Right lobe of liver (tissue), 6 donors: Measurements from ENCODE around the gene ZSCAN1. TPM values are rescaled to one million over a fixed set of nuclear protein-coding genes. Genes with fewer than 3 reads are reported as not detected.

Experiments used
- ATAC-seq, 4 donors: fragments of 200-7000 bp; cut with Tn5 transposase; one replicate each; pipeline ENCODE4 v1.9.1; 2020; ENCODE audit warnings: mild to moderate bottlenecking in 4 of 4, moderate library complexity in 4 of 4
- DNase-seq, 3 donors: peaks; one replicate each; pipeline ENCODE4 v3.0.0-alpha.2; 2020
- H3K27ac ChIP-seq, 3 donors: fragments of 200-600 bp; one replicate each; pipeline ENCODE4 v1.8.0; 2022
- H3K27me3 ChIP-seq, 2 donors: fragments of 200-600 bp; one replicate each; pipeline ENCODE4 v1.8.0; 2022
- H3K36me3 ChIP-seq, 4 donors: fragments of 200-600 bp; sonication (generic) in 1 of 4; one replicate each; pipeline versions ENCODE4 v1.5.1 to v1.8.0; 2017 to 2022; ENCODE audit warnings: control low read depth in 1 of 4
- H3K4me1 ChIP-seq, 4 donors: fragments of 200-600 bp; sonication (generic) in 1 of 4; one replicate each; pipeline versions ENCODE4 v1.5.1 to v1.8.0; 2017 to 2022; ENCODE audit warnings: control low read depth in 1 of 4
- H3K4me3 ChIP-seq, 3 donors: fragments of 200-600 bp; one replicate each; pipeline ENCODE4 v1.8.0; 2022
- H3K9me3 ChIP-seq, 4 donors: fragments of 200-600 bp; sonication (generic) in 1 of 4; one replicate each; pipeline versions ENCODE4 v1.5.1 to v1.8.0; 2017 to 2022; ENCODE audit warnings: control low read depth in 1 of 4
- CTCF ChIP-seq, 4 donors: fragments of 200-600 bp in 3 of 4; fragments of 450-650 bp in 1 of 4; IDR thresholded peaks; one replicate each; pipeline versions ENCODE4 v1.5.1 to v1.8.0; 2016 to 2022; ENCODE audit warnings: antibody characterized with exemption in 4 of 4, mild to moderate bottlenecking in 2 of 4
- POLR2A ChIP-seq: fragments of 450-650 bp; IDR thresholded peaks from one replicate; pipeline ENCODE4 v1.6.1; 2017; ENCODE audit warnings: antibody characterized with exemption, mild to moderate bottlenecking
- WGBS: methylation state at CpG from one replicate; pipeline ENCODE4 v1.1.6; 2018; ENCODE audit warnings: low coverage, low lambda C conversion rate; ENCODE audit not compliant: insufficient coverage; ENCODE audit errors: missing lambda C conversion rate; 5-methylcytosine and 5-hydroxymethylcytosine counted together
- intact Hi-C, 2 donors: fragments of 100-400 bp; cut with DNase I; formaldehyde crosslinking; loops; one replicate each; pipeline versions ENCODE4 v1.11.2 to v1.14.1; 2022
- total RNA-seq, 6 experiments: library from RNA; depleted of rRNA in 2 of 6; stranded (reverse); fragments of >200 nt in 2 of 6; fragmentation: NEBNext Ultra II Directional in 3 of 6; extraction: Animal tissue kit (Norgen Biotek cat#: 25700) in 3 of 6; gene quantifications; one replicate each; pipeline versions ENCODE4 v1.1.0 to v1.2.4, GENCODE V29; 2016 to 2023
- donor health status: DM: no; HTN: yes; CAD: no.
- donor health status: DM: no; HTN: no; CAD: no.
- donor health status: DM: no; HTN: no; CAD: no.
- donor health status: DM: no; HTN: yes; CAD: no.
- donor health status: DM: no; HTN: yes; CAD: no.

ZSCAN1 gene
- total RNA-seq, 6 experiments from 2014 or later = not detected

DNA sequence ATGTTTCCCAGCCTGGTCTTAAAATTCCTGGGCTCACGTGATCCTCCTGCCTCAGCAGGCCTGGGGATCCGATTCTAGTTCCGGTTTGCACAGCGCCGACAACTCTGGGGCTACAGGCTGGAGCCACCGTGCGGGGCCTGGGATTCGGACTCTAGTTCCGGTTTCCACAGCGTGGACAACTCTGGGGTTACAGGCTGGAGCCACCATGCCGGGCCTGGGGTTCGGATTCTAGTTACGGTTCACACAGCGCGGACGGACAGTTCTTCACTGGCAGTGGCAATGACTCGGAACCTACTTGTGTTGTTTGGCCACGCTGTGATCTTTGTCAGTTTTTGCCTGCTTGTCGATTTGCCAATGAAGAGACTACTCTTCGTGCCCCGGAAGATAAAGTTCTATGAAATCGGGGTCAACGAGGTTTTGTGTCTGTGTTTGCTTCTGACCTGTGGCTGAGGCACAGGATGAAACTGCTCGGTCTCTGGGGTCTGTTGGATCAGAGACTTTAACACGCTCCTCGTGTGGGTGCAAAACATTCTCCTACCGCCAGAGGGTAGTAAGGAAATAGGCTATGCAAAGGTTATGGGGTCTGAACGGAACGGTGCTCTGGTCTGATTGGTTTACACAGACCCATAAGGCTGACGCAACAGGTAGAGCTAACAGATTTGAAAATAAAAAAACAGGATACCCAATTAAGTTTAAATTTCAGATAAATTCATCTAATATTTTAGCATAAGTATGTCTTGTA lies 12.1 kb upstream of the ZSCAN1 start:
- Histone ChIP-seq H3K27ac (no peak overlapping the region), H3K4me3 (no peak overlapping the region), H3K36me3 (no peaks in the 10 kb centered on the region), H3K9me3 (no peaks in the 10 kb centered on the region), H3K27me3 (no peaks in the 10 kb centered on the region), H3K4me1 (no peaks in the 10 kb centered on the region)
- intact Hi-C loops = loop anchor here in 1 of 2 donors (5.0 kb wide), 1 partner anchor 136 kb away; no protein-coding TSS in a partner anchor
- ATAC-seq (peak; percentile 75 to 81 (median 78)), DNase-seq (no peak)
- 8% methylated on average over 14 of the region's 30 CpGs for WGBS
- TF ChIP-seq POLR2A = no peak
- TF ChIP-seq CTCF (IDR thresholded peaks at IDR 0.05) = peak; percentile 37 to 47 (median 40)

- WGBS = 48% methylated on average over 4 of the region's 4 CpGs
- ATAC-seq (no peak), DNase-seq (no peak)
- intact Hi-C loops = loop anchor here in 1 of 2 donors (5.0 kb wide), 1 partner anchor 135 kb away; no protein-coding TSS in a partner anchor
- no peaks in the 10 kb centered on the region for H3K36me3 ChIP-seq
- H3K4me1 ChIP-seq = no peaks in the 10 kb centered on the region
- no peaks in the 10 kb centered on the region for H3K27me3 ChIP-seq
- H3K4me3 ChIP-seq = no peak overlapping the region
- no peak for TF ChIP-seq CTCF (IDR thresholded peaks at IDR 0.05)
- no peak for TF ChIP-seq POLR2A
- H3K27ac ChIP-seq = no peak overlapping the region
- H3K9me3 ChIP-seq = no peaks in the 10 kb centered on the region
Measured at GRCh38 chr19:58022283-58022660, 11.6 kb upstream of the ZSCAN1 start.

DNA sequence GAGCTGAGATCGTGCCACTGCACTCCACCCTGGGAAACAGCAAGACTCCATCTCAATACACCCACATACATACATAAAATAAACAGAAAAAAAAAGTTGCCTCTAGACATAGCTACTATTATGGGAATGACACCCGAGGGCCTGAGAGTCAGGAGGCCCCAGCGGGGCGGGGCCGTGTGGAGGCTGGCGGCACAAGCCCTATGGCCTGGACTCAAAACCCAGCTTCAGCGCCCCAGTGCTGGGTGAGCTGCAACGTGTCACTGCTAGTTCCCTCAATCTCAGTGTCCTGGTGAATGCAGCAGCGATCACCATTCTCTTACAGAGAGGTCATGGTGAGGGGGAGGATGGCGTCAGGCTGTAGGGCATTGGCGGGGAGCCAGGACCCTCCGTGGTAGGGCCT lies 9.2 kb upstream of the ZSCAN1 start:
- DNase-seq (peak in 1 of 3 donors; percentile 11), ATAC-seq (no peak)
- no peak overlapping the region for H3K27ac ChIP-seq
- no peaks in the 10 kb centered on the region for H3K36me3 ChIP-seq
- no peaks in the 10 kb centered on the region for H3K9me3 ChIP-seq
- H3K27me3 ChIP-seq = no peaks in the 10 kb centered on the region
- no peaks in the 10 kb centered on the region for H3K4me1 ChIP-seq
- H3K4me3 ChIP-seq = no peak overlapping the region
- intact Hi-C loops = loop anchor here in 1 of 2 donors (5.0 kb wide), 1 partner anchor 133 kb away; no protein-coding TSS in a partner anchor
- WGBS = 67% methylated on average over 6 of the region's 12 CpGs
- no peak for TF ChIP-seq POLR2A
- TF ChIP-seq CTCF (IDR thresholded peaks at IDR 0.05) = no peak

- no peaks in the 10 kb centered on the region for H3K36me3 ChIP-seq
- H3K4me3 ChIP-seq = peak overlapping the region in 1 of 3 donors; percentile 31
- 15% methylated on average over 16 of the region's 20 CpGs for WGBS
- DNase-seq (no peak), ATAC-seq (no peak)
- H3K27me3 ChIP-seq = no peaks in the 10 kb centered on the region
- H3K9me3 ChIP-seq = no peaks in the 10 kb centered on the region
- no peaks in the 10 kb centered on the region for H3K4me1 ChIP-seq
- intact Hi-C loops = no loop called here
- TF ChIP-seq CTCF (IDR thresholded peaks at IDR 0.05) = no peak
- no peak for TF ChIP-seq POLR2A
- H3K27ac ChIP-seq = no peak overlapping the region
Measured at GRCh38 chr19:58034477-58034793, 610 bp downstream of the ZSCAN1 start.
